A204.1 (cell line): ENCODE measurements around the gene GOLGA6L22.
"Not testable (repeated sequence)": the region's sequence is repeated elsewhere in the genome, so short reads cannot be mapped to it uniquely, and the experiment has no call there.

ENCODE experiments used
- FAIRE-seq: peaks from 2 replicates; lab custom pipeline; 2012; peaks lifted over from hg19 to GRCh38; lab: Jason Lieb, UNC

Gene GOLGA6L22

GRCh38 chr15:22458603-22459002 is at the start of gene GOLGA6L22:
Gene GOLGA6L22 (plus strand): TSS chr15:22458903. CDS start chr15:22458994, 91 bp downstream.
- not testable (repeated sequence) for FAIRE-seq

GRCh38 chr15:22417288-22417687 is 41.4 kb upstream of the GOLGA6L22 start:
- not testable (repeated sequence) for FAIRE-seq

- FAIRE-seq = not testable (repeated sequence)
These were observed 40.9 kb upstream of the GOLGA6L22 start for GRCh38 chr15:22417795-22418194.

GRCh38 chr15:22418212-22418611 is 40.5 kb upstream of the GOLGA6L22 start:
- not testable (repeated sequence) for FAIRE-seq

GRCh38 chr15:22418666-22419065 is 40.0 kb upstream of the GOLGA6L22 start:
- FAIRE-seq = not testable (repeated sequence)

GRCh38 chr15:22420340-22420739 is 38.4 kb upstream of the GOLGA6L22 start:
- FAIRE-seq = not testable (repeated sequence)

- FAIRE-seq = not testable (repeated sequence)
These were observed 29.3 kb upstream of the GOLGA6L22 start for GRCh38 chr15:22429426-22429825.

- FAIRE-seq = not testable (repeated sequence)
These were observed 27.0 kb upstream of the GOLGA6L22 start for GRCh38 chr15:22431687-22432086.

GRCh38 chr15:22494490-22495113 is 35.9 kb downstream of the GOLGA6L22 start:
- FAIRE-seq = not testable (repeated sequence)

GRCh38 chr15:22497200-22497599 is 38.5 kb downstream of the GOLGA6L22 start:
- not testable (repeated sequence) for FAIRE-seq

GRCh38 chr15:22498220-22498925 is 39.7 kb downstream of the GOLGA6L22 start:
- not testable (repeated sequence) for FAIRE-seq

- FAIRE-seq = not testable (repeated sequence)
These were observed 43.6 kb downstream of the GOLGA6L22 start for GRCh38 chr15:22502272-22502671.

- FAIRE-seq = not testable (repeated sequence)
These were observed 48.3 kb downstream of the GOLGA6L22 start for GRCh38 chr15:22506959-22507358.

GRCh38 chr15:22516140-22516539 is 57.4 kb downstream of the GOLGA6L22 start:
- not testable (repeated sequence) for FAIRE-seq
